ENCODE results near the gene WDR90.

WDR90 gene

GRCh38 chr16:694863-695354 is 45.7 kb downstream of the WDR90 start:
- in situ Hi-C loops (cut with HindIII; ENCODE audit: low sequenced_read_pairs), result no loop called here
- no peak overlapping the region for H3K4me3 ChIP-seq (ENCODE audit: low read depth, low read length)
- DNase-seq (ENCODE audit: low read depth, low spot score), result no peak
- no peak for TF ChIP-seq CTCF (IDR thresholded peaks at IDR 0.05; ENCODE audit: low read depth, low read length)

GRCh38 chr16:695355-696089 is 46.4 kb downstream of the WDR90 start:
- no peak for DNase-seq (ENCODE audit: low read depth, low spot score)
- no peak for TF ChIP-seq CTCF (IDR thresholded peaks at IDR 0.05; ENCODE audit: low read depth, low read length)
- no peak overlapping the region for H3K4me3 ChIP-seq (ENCODE audit: low read depth, low read length)
- in situ Hi-C loops (cut with HindIII; ENCODE audit: low sequenced_read_pairs), result no loop called here

GRCh38 chr16:698911-699671 is 49.9 kb downstream of the WDR90 start:
- no peak for DNase-seq (ENCODE audit: low read depth, low spot score)
- no peak for TF ChIP-seq CTCF (IDR thresholded peaks at IDR 0.05; ENCODE audit: low read depth, low read length)
- in situ Hi-C loops (cut with HindIII; ENCODE audit: low sequenced_read_pairs), result no loop called here
- H3K4me3 ChIP-seq (ENCODE audit: low read depth, low read length), result no peak overlapping the region

GRCh38 chr16:700684-701584 is 51.8 kb downstream of the WDR90 start:
- no peak for TF ChIP-seq CTCF (IDR thresholded peaks at IDR 0.05; ENCODE audit: low read depth, low read length)
- H3K4me3 ChIP-seq (ENCODE audit: low read depth, low read length), result no peak overlapping the region
- in situ Hi-C loops (cut with HindIII; ENCODE audit: low sequenced_read_pairs), result no loop called here
- DNase-seq (ENCODE audit: low read depth, low spot score), result no peak

GRCh38 chr16:702341-702740 is 53.2 kb downstream of the WDR90 start:
- H3K4me3 ChIP-seq (ENCODE audit: low read depth, low read length), result no peak overlapping the region
- no peak for TF ChIP-seq CTCF (IDR thresholded peaks at IDR 0.05; ENCODE audit: low read depth, low read length)
- in situ Hi-C loops (cut with HindIII; ENCODE audit: low sequenced_read_pairs), result no loop called here
- DNase-seq (ENCODE audit: low read depth, low spot score), result no peak

GRCh38 chr16:703406-703805 is 54.2 kb downstream of the WDR90 start:
- in situ Hi-C loops (cut with HindIII; ENCODE audit: low sequenced_read_pairs), result no loop called here
- DNase-seq (ENCODE audit: low read depth, low spot score), result no peak
- no peak for TF ChIP-seq CTCF (IDR thresholded peaks at IDR 0.05; ENCODE audit: low read depth, low read length)
- no peak overlapping the region for H3K4me3 ChIP-seq (ENCODE audit: low read depth, low read length)
